GM08714 (cell line): ENCODE measurements around the gene CISD2.
A peak's percentile ranks its signal among the peaks of the same experiment; 100 is the strongest.
"Not testable (repeated sequence)": the region's sequence is repeated elsewhere in the genome, so short reads cannot be mapped to it uniquely, and the experiment has no call there.

Experiments used
- H3K4me3 ChIP-seq: fragments of 200-500 bp; sonication (Bioruptor generic); 2 replicates; pipeline ENCODE4 v1.5.1; 2014; ENCODE audit warnings: mild to moderate bottlenecking, low read length, inconsistent platforms
- ZNF274 ChIP-seq: IDR thresholded peaks from 2 replicates; pipeline ENCODE4 v1.6.1; 2012; ENCODE audit warnings: mild to moderate bottlenecking, low read depth, low read length

CISD2 gene

GRCh38 chr4:102868153-102868780 is 525 bp upstream of the CISD2 start:
- TF ChIP-seq ZNF274, result no peak
- H3K4me3 ChIP-seq, result peak overlapping the region; percentile 93

GRCh38 chr4:102869569-102870197 is 891 bp downstream of the CISD2 start:
- TF ChIP-seq ZNF274, result no peak
- peak overlapping the region; percentile 93 for H3K4me3 ChIP-seq

- H3K4me3 ChIP-seq, result no peak overlapping the region
- no peak for TF ChIP-seq ZNF274
These were observed 3.0 kb downstream of the CISD2 start for GRCh38 chr4:102871772-102872171.

GRCh38 chr4:102877477-102878106 is 8.8 kb downstream of the CISD2 start:
- H3K4me3 ChIP-seq, result not testable (repeated sequence)

- not testable (repeated sequence) for H3K4me3 ChIP-seq
These were observed 9.6 kb downstream of the CISD2 start for GRCh38 chr4:102878349-102878748.

- no peak overlapping the region for H3K4me3 ChIP-seq
- no peak for TF ChIP-seq ZNF274
These were observed 10.1 kb downstream of the CISD2 start for GRCh38 chr4:102878901-102879300.

- no peak for TF ChIP-seq ZNF274
- no peak overlapping the region for H3K4me3 ChIP-seq
These were observed 12.6 kb downstream of the CISD2 start for GRCh38 chr4:102881343-102881742.

- no peak for TF ChIP-seq ZNF274
- H3K4me3 ChIP-seq, result no peak overlapping the region
These were observed 14.5 kb downstream of the CISD2 start for GRCh38 chr4:102883278-102883677.

DNA sequence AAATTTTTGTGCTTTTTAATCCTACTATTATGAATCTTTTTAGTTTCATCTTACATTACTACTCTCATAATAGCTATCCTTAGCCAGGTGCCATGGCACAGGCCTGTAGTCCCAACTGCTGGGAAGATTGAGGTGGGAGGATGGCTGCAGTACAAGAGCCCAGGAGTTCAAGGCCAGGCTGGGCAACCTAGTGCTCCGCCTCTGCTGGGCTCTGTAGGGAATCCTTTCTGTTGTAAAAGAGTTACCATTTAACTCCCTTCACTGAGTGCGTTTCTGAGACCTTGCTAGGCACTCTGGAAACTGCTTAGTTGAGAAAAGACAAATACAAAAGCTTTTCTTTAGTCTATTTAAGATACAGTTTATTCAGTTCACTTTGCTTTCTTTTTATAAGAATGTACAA is 19.8 kb downstream of the CISD2 start:
- H3K4me3 ChIP-seq, result not testable (repeated sequence)

- H3K4me3 ChIP-seq, result not testable (repeated sequence)
These were observed 21.1 kb downstream of the CISD2 start for GRCh38 chr4:102889866-102890265.

GRCh38 chr4:102896547-102896946 is 27.8 kb downstream of the CISD2 start:
- not testable (repeated sequence) for H3K4me3 ChIP-seq

GRCh38 chr4:102897610-102898009 is 28.8 kb downstream of the CISD2 start:
- not testable (repeated sequence) for H3K4me3 ChIP-seq

DNA sequence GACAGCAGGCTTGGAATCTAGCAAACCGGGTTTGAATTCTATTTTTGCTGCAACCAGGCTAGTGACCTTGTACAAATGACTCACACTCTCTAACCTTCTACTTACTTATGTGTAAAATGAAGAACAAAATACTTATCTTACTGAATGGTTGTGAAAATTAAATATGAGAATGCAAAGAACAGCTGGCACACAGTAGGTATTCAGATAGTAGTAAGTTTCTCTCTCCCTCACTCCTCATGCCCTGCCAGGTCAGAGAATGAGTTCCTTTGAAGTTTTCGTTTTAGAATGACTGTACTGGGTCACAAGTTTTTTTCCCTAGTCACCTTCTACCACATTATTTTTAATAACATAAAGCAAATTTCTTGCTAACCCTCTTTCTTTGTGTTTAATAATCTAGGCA is 33.0 kb downstream of the CISD2 start:
- no peak for TF ChIP-seq ZNF274
- H3K4me3 ChIP-seq, result no peak overlapping the region

GRCh38 chr4:102918859-102919258 is 50.1 kb downstream of the CISD2 start:
- TF ChIP-seq ZNF274, result no peak
- no peak overlapping the region for H3K4me3 ChIP-seq

GRCh38 chr4:102919697-102920096 is 50.9 kb downstream of the CISD2 start:
- not testable (repeated sequence) for H3K4me3 ChIP-seq

- TF ChIP-seq ZNF274, result no peak
- H3K4me3 ChIP-seq, result no peak overlapping the region
These were observed 66.9 kb downstream of the CISD2 start for GRCh38 chr4:102935716-102936115.

GRCh38 chr4:102938063-102938462 is 69.3 kb downstream of the CISD2 start:
- not testable (repeated sequence) for H3K4me3 ChIP-seq
